RWPE1 (cell line): ENCODE results near the gene VPS13D.
"Not testable (repeated sequence)": the region's sequence is repeated elsewhere in the genome, so short reads cannot be mapped to it uniquely, and the experiment has no call there.

Source experiments
- CTCF ChIA-PET: fragments of 350-600 bp; sonication (Branson Sonifier 250); formaldehyde crosslinking; extraction: SDS; loops from one replicate; lab custom pipeline; 2021; lab: Yijun Ruan, JAX
- POLR2A ChIA-PET: fragments of 400-600 bp; formaldehyde crosslinking; extraction: SDS; loops from one replicate; lab custom pipeline; 2020; ENCODE audit warnings: antibody characterized with exemption; ENCODE audit not compliant: low non-redundant PET; lab: Yijun Ruan, JAX
- DNase-seq: peaks from one replicate; pipeline ENCODE4 v3.0.0; 2012; ENCODE audit warnings: low spot score
- H3K27ac ChIP-seq: fragments of 450-650 bp; 2 replicates; pipeline ENCODE4 v1.5.1; 2017
- CTCF ChIP-seq: fragments of 450-650 bp; conservative IDR thresholded peaks from 2 replicates; pipeline ENCODE4 v1.5.1; 2017; ENCODE audit warnings: low read depth, mild to moderate bottlenecking

VPS13D gene

GRCh38 chr1:12208764-12209494 lies 20.9 kb upstream of the VPS13D start:
- TF ChIP-seq CTCF, result peak; percentile 86
- ChIA-PET CTCF (interaction anchor here (0.5 to 4.5 kb wide), 5 partner anchors 13 to 304 kb away, joined by 3 to 63 read pairs (median 3); no protein-coding TSS in a partner anchor), POLR2A (no interaction called here)
- H3K27ac ChIP-seq, result no peak overlapping the region
- peak; percentile 82 for DNase-seq

GRCh38 chr1:12209495-12209832 lies 20.4 kb upstream of the VPS13D start:
- DNase-seq, result no peak
- H3K27ac ChIP-seq, result no peak overlapping the region
- CTCF ChIA-PET, result interaction anchor here (0.5 to 4.5 kb wide), 3 partner anchors 17 to 120 kb away, joined by 3 to 63 read pairs (median 3); no protein-coding TSS in a partner anchor
- POLR2A ChIA-PET, result no interaction called here
- TF ChIP-seq CTCF, result no peak

GRCh38 chr1:12215118-12215961 lies 14.5 kb upstream of the VPS13D start:
- DNase-seq, result no peak
- H3K27ac ChIP-seq, result no peak overlapping the region
- CTCF ChIA-PET, result interaction anchor here (1.7 to 2.4 kb wide), 2 partner anchors 14 to 90 kb away, joined by 6 to 16 read pairs; no protein-coding TSS in a partner anchor
- no peak for TF ChIP-seq CTCF
- POLR2A ChIA-PET, result no interaction called here

- POLR2A ChIA-PET, result no interaction called here
- TF ChIP-seq CTCF, result no peak
- CTCF ChIA-PET, result no interaction called here
- H3K27ac ChIP-seq, result no peak overlapping the region
- DNase-seq, result no peak
Measured at GRCh38 chr1:12219800-12220199, 10.0 kb upstream of the VPS13D start.

GRCh38 chr1:12220890-12221289 lies 8.9 kb upstream of the VPS13D start:
- no peak overlapping the region for H3K27ac ChIP-seq
- no peak for TF ChIP-seq CTCF
- no peak for DNase-seq
- ChIA-PET POLR2A (no interaction called here), CTCF (interaction anchor here (0.7 kb wide), 1 partner anchor 97 kb away, joined by 3 read pairs; no protein-coding TSS in a partner anchor)

- CTCF ChIA-PET, result interaction anchor here (0.6 to 1.1 kb wide), 2 partner anchors 12 to 397 kb away, joined by 3 read pairs; no protein-coding TSS in a partner anchor
- DNase-seq, POLR2A ChIA-PET, H3K27ac ChIP-seq: not testable (repeated sequence)
Measured at GRCh38 chr1:12222700-12223099, 7.1 kb upstream of the VPS13D start.

GRCh38 chr1:12224092-12224491 lies 5.7 kb upstream of the VPS13D start:
- H3K27ac ChIP-seq, DNase-seq, CTCF ChIA-PET, POLR2A ChIA-PET: not testable (repeated sequence)
